Vagina (tissue), 2 donors: Measurements from ENCODE around the gene HOTAIR.

Experiments used
- CTCF ChIP-seq, 3 experiments: fragments of 450-650 bp in 2 of 3; fragments of 200-600 bp in 1 of 3; sonication (generic) in 1 of 3; IDR thresholded peaks; one replicate each; pipeline ENCODE4 v1.5.1; 2017 to 2019; ENCODE audit warnings: antibody characterized with exemption in 3 of 3, mild to moderate bottlenecking in 2 of 3, moderate library complexity in 2 of 3
- POLR2A ChIP-seq, 2 donors: fragments of 450-650 bp; IDR thresholded peaks; one replicate each; pipeline ENCODE4 v1.6.1; 2017; ENCODE audit warnings: antibody characterized with exemption in 2 of 2, mild to moderate bottlenecking in 2 of 2, moderate library complexity in 2 of 2

GRCh38 chr12:53971129-53971528 is 3.6 kb downstream of the HOTAIR start:
- TF ChIP-seq CTCF (IDR thresholded peaks at IDR 0.05) (no peak), POLR2A (IDR thresholded peaks at IDR 0.05) (no peak)
